Lower leg skin (tissue), 4 donors: ENCODE data around the gene GTSE1. TPM values are rescaled to one million over a fixed set of nuclear protein-coding genes. Genes with fewer than 3 reads are reported as not detected.

Source experiments
- DNase-seq, 2 donors: peaks; one replicate each; pipeline ENCODE4 v3.0.0-alpha.2; 2019; ENCODE audit warnings: low spot score in 2 of 2
- H3K4me3 ChIP-seq: fragments of 200-600 bp; sonication (generic); 2 replicates; pipeline ENCODE4 v1.5.1; 2017; ENCODE audit warnings: mild to moderate bottlenecking, low read depth; ENCODE audit not compliant: poor library complexity, severe bottlenecking
- POLR2A ChIP-seq, 2 donors: fragments of 450-650 bp; IDR thresholded peaks; one replicate each; pipeline ENCODE4 v1.6.1; 2016 to 2017; ENCODE audit warnings: antibody characterized with exemption in 2 of 2, mild to moderate bottlenecking in 1 of 2, moderate library complexity in 1 of 2
- WGBS, 2 donors: methylation state at CpG; one replicate each; pipeline ENCODE4 v1.1.5; 2018; 5-methylcytosine and 5-hydroxymethylcytosine counted together
- intact Hi-C: fragments of 100-400 bp; cut with DNase I; formaldehyde crosslinking; loops from one replicate; pipeline ENCODE4 v1.15.0; 2023; ENCODE audit warnings: low total_unique reads
- total RNA-seq, 4 donors: library from RNA; depleted of rRNA; stranded (reverse); fragments of >200 nt; gene quantifications; one replicate each; pipeline ENCODE4 v1.1.0, GENCODE V29; 2016
- TF ChIP-seq, protein P1 (sequence below), 3 donors: fragments of 450-650 bp; IDR thresholded peaks; one replicate each; pipeline ENCODE4 v1.5.1; 2016; ENCODE audit warnings: antibody characterized with exemption in 3 of 3, mild to moderate bottlenecking in 3 of 3, moderate library complexity in 2 of 3

GTSE1 gene
- total RNA-seq, 4 donors from 2014 or later = 0.44 to 1.5 (median 0.91) TPM

DNA sequence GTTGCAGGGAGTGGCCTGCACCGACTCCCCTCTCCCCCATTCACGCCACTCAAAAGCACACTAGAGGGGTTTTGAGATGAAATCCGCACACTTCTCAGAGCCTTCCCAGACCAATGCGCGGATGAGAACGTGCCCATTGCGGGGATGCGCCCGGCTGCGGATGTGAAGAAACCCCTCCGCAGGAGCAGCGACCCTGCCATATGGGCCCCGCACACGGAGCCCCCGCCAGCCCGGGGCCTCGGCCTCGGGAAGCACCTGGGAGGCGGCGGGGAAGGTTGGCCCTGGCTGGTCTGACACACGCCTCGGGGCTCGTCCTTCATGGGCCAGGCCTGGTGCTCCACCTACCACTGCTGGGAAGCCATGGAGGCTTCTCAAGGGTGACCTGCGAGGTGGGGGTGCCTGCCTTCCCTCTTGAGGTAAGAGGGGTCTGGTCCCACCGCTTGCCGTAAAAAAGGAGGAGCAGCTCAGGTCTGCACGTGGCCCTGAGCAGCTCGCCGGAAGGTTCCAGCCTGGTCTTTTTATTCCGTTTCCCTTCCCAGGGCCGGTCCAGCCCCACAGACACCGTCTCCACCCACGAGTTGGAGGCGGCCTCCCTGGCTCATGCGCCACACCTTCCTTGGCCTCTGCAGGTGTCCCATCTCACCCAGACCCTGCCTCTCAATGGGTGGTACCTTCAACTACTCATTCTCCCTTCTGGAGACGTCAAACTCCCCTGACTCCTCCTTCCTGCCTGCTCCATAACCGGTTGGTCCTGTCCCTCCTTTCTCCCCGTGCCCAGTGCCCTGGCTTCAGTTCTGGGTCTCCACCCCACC, 78.2 kb downstream of the GTSE1 start:
- TF ChIP-seq, protein P1, sequence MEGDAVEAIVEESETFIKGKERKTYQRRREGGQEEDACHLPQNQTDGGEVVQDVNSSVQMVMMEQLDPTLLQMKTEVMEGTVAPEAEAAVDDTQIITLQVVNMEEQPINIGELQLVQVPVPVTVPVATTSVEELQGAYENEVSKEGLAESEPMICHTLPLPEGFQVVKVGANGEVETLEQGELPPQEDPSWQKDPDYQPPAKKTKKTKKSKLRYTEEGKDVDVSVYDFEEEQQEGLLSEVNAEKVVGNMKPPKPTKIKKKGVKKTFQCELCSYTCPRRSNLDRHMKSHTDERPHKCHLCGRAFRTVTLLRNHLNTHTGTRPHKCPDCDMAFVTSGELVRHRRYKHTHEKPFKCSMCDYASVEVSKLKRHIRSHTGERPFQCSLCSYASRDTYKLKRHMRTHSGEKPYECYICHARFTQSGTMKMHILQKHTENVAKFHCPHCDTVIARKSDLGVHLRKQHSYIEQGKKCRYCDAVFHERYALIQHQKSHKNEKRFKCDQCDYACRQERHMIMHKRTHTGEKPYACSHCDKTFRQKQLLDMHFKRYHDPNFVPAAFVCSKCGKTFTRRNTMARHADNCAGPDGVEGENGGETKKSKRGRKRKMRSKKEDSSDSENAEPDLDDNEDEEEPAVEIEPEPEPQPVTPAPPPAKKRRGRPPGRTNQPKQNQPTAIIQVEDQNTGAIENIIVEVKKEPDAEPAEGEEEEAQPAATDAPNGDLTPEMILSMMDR (IDR thresholded peaks at IDR 0.05) = no peak
- no peak for TF ChIP-seq POLR2A (IDR thresholded peaks at IDR 0.05)
- WGBS, 2 donors = 63 to 70% methylated on average over 34 to 37 of the region's 38 CpGs
- intact Hi-C loops = no loop called here
- H3K4me3 ChIP-seq = no peak overlapping the region
- DNase-seq = peak in 1 of 2 donors; percentile 53

DNA sequence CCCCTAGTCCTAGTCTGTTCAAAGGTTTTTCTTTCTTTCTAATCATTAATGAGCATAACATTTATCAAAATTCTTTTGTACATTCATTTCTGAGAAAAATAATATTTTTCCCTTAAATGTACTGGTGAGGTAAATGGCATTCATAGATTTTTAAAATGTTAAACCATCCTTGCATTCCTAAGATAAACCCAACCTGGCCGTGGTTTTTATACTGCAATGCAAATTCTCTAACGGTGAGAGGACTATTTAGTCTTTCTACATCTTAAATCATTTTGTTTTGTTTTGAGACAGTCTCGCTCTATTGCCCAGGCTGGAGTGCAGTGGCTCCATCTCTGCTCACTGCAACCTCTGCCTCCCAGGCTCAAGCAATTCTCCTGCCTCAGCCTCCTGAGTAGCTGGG, 79.4 kb downstream of the GTSE1 start:
- intact Hi-C loops = no loop called here
- no peak for DNase-seq

DNA sequence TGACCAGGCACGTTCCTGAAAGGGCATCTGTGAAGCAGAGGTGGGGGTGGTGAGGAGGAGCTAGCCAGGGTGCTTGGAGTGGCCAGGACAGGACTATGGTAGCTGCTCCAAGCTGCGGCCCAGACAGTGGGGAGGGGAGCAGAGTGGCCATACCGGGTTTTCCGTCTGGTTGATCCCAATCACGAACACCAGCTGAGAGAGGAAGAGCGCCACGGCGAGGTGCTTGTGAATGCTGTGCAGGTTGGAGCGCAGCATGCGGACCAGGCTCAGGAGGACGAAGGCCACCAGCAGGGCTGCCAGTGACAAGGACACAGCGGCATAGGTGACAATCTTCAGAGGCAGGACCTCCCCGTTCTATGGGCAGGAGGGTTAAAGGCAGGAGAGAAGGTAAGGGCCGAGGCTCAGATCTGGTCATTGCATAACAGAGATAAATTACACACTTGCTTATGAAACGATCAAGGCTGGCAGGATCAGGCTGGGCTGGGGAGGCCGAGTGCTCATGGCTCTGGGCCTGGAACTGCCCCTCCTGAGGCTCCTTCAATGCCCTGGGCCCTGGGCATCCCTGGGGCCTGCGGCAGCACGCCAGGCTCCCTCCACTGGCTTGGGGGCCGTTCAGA, 80.3 kb downstream of the GTSE1 start:
- DNase-seq = no peak

More for the DNA sequence above, 79.4 kb downstream of the GTSE1 start:
- TF ChIP-seq POLR2A (IDR thresholded peaks at IDR 0.05) = no peak
- TF ChIP-seq, protein P1 (IDR thresholded peaks at IDR 0.05) = no peak
- WGBS, 2 donors = 92 to 94% methylated on average over 3 of the region's 3 CpGs
- H3K4me3 ChIP-seq = no peak overlapping the region

DNA sequence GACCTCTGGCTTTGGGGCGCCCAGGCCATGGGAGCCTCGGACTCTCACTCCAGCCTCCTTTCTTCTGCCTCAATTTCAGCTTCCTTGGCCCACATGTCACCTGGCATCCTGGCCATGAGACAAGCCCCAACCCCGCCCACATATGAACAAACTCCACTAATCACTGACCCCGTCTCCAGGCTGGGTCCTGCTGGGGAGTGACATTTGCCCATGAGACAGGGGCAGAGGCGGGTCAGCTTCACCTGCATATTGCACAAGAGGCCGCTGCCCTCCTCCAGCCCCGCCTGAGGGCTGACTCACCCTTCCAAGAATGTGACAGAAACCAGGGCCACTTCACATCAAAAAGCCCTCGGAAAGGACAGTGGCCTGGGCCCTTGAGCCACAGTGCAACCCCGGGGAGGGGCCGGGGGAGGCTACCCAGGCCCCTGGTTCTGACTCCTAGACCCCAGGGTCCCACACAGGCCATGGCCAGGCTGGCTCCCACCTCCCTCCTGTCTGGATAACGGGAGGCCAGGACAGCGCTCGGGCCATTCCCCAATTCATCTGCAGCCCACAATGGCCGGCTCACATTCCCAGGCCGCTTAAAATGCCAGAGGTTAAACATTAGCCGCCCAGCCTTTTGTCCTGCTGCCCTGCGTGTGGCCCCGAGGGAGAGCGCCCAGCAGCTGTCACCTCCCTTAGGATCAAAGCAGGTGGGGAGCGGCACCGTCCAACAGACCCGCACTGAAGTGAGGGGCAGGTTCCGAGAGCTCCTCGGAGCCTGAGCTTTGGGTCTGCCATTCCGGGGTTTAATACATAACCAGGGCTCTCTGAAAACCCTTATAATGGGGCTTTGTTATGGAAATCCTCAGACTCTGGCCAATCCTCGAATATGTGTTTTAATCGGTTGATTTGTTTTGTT, 81.1 kb downstream of the GTSE1 start:
- TF ChIP-seq, protein P1 (IDR thresholded peaks at IDR 0.05) = no peak
- TF ChIP-seq POLR2A (IDR thresholded peaks at IDR 0.05) = no peak
- intact Hi-C loops = no loop called here
- 78 to 83% methylated on average over 24 to 25 of the region's 27 CpGs for WGBS, 2 donors
- no peak overlapping the region for H3K4me3 ChIP-seq
- DNase-seq = no peak

More for the DNA sequence above, 80.3 kb downstream of the GTSE1 start:
- 87 to 90% methylated on average over 19 of the region's 19 CpGs for WGBS, 2 donors
- H3K4me3 ChIP-seq = no peak overlapping the region
- intact Hi-C loops = no loop called here
- TF ChIP-seq, protein P1 (IDR thresholded peaks at IDR 0.05) = no peak
- TF ChIP-seq POLR2A (IDR thresholded peaks at IDR 0.05) = no peak

DNA sequence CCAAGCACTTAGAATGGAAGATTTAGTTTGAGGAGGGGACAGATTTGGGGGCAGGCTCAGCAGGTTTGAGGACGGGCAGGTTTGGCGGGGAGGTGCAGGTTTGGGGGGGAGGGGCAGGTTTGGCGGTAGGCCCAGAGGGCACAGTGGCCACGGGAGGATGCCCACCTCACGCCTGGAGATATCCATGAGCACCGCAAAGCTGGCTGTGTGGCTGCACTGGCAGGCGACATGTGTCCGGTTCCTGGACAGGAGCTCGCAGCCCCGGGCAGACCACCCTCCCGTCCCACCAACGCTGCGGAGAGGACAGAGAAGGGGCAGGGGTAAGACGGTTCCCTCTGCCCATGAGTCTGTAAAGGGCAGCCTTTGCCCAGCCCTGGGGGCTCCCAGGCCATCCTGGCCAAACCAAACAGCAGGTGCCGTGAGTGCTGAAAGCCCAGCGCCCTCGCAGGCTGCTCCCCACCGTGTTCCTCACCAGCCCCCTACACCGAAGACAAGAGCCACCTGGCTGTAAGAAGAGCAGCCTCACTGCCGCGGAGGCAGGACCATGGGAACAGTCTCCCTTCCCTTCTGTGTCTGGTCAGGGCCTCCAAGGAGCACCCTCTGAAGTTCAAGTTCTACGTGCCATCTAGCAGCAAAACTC, 81.9 kb downstream of the GTSE1 start:
- DNase-seq = no peak
- TF ChIP-seq, protein P1 (IDR thresholded peaks at IDR 0.05) = no peak
- TF ChIP-seq POLR2A (IDR thresholded peaks at IDR 0.05) = no peak
- intact Hi-C loops = no loop called here
- no peak overlapping the region for H3K4me3 ChIP-seq
- 80 to 86% methylated on average over 18 to 22 of the region's 22 CpGs for WGBS, 2 donors
